Measurements from ENCODE around the gene MUC4. TPM values are rescaled to one million over a fixed set of nuclear protein-coding genes. Genes with fewer than 3 reads are reported as not detected.

MUC4 gene
- total and polyA plus RNA-seq, 9 of the 15 experiments (the other 6 are each of a cell fraction or from before 2014, with no cell fraction given): under 0.01 to 0.21 (median 0.10) TPM; not detected in 4

GRCh38 chr3:195753581-195753980 lies 58.1 kb downstream of the MUC4 start:
- FAIRE-seq (no peak), ATAC-seq (no peak), DNase-seq (ENCODE audit: extremely low read depth in 1 of 4, low spot score in 3 of 4) (no peak)
- no TSS peak for BruUV-seq (replicated peaks)
- Histone ChIP-seq H3K9me3 (replicated peaks; ENCODE audit: control insufficient read depth, insufficient read depth, low read depth, low read length) (no peaks in the 10 kb centered on the region), H3K4me3 (no peak overlapping the region), H3K27me3 (ENCODE audit: control insufficient read depth in 2 of 2, insufficient read depth in 2 of 2, low read length in 2 of 2) (peaks cover 11 to 51% of the 10 kb centered on the region in 2 experiments; a peak in 4 of 5 replicates), H3K4me2 (ENCODE audit: insufficient read depth, low read length) (no peak overlapping the region), H3K9ac (ENCODE audit: insufficient read depth in 1 of 2, low read depth in 2 of 2, low read length in 2 of 2) (no peak overlapping the region; a peak in 1 of 4 replicates), H4K20me1 (replicated peaks; ENCODE audit: control insufficient read depth, insufficient read depth, low read length) (no peaks in the 10 kb centered on the region; the same call in 1 of the 2 replicates), H3K79me2 (ENCODE audit: control insufficient read depth, insufficient read depth, low read length) (no peaks in the 10 kb centered on the region), H3K4me1 (replicated peaks in 1 of 2; ENCODE audit: control insufficient read depth in 2 of 2, insufficient read depth in 2 of 2, low read length in 2 of 2) (peaks cover 0 to 18% of the 10 kb centered on the region in 2 experiments; a peak in 3 of 5 replicates), H3K27ac (ENCODE audit: extremely low read depth, low read depth, low read length) (no peak overlapping the region), H3K9me1 (ENCODE audit: control insufficient read depth, insufficient read depth, low read length) (no peaks in the 10 kb centered on the region), H3K36me3 (ENCODE audit: control insufficient read depth, insufficient read depth, low read length) (no peaks in the 10 kb centered on the region), H2AFZ (ENCODE audit: low read depth, low read length) (no peak overlapping the region)
- ChIA-PET POLR2A (no interaction called here), CTCF (ENCODE audit: low intra/inter-chr PET ratio) (interaction anchor here (1.0 kb wide), 1 partner anchor 97 kb away, joined by 4 read pairs; no protein-coding TSS in a partner anchor)
- in situ Hi-C loops (cut with MboI) (no loop called here), intact Hi-C loops (cut with micrococcal nuclease) (no loop called here)
- WGBS (ENCODE audit: insufficient coverage, low coverage, missing lambda C conversion rate): 13% methylated on average over 11 of the region's 14 CpGs
- TF ChIP-seq EWSR1 (IDR thresholded peaks at IDR 0.05; ENCODE audit: borderline replicate concordance, low read depth, partially characterized antibody) (no peak), PRDM10 (IDR thresholded peaks at IDR 0.05; ENCODE audit: partially characterized antibody) (no peak), SP1 (CRISPR knock-in tag; IDR thresholded peaks at IDR 0.05) (no peak), TEAD1 (CRISPR knock-in tag; IDR thresholded peaks at IDR 0.05) (no peak), ZNF740 (CRISPR knock-in tag; IDR thresholded peaks at IDR 0.05) (no peak), ZNF740 (tag; IDR thresholded peaks at IDR 0.05) (no peak), ZNF217 (CRISPR knock-in tag; IDR thresholded peaks at IDR 0.05) (no peak), ZNF75A (CRISPR knock-in tag; IDR thresholded peaks at IDR 0.05) (no peak), STAT5B (CRISPR knock-in tag; IDR thresholded peaks at IDR 0.05) (no peak), TSHZ1 (CRISPR knock-in tag; IDR thresholded peaks at IDR 0.05) (no peak), LEF1 (IDR thresholded peaks at IDR 0.05) (no peak), USF2 (CRISPR knock-in tag; IDR thresholded peaks at IDR 0.05) (no peak)

Measured in K562 (cell line).